Endothelial cell (in vitro differentiated cells): ENCODE data around the gene MICAL1. TPM values are rescaled to one million over a fixed set of nuclear protein-coding genes. Genes with fewer than 3 reads are reported as not detected.
A peak's percentile ranks its signal among the peaks of the same experiment; 100 is the strongest.

Source experiments
- DNase-seq: peaks from one replicate; pipeline ENCODE4 v3.0.0; 2021; ENCODE audit warnings: low spot score
- H3K27ac Mint-ChIP-seq: one replicate; pipeline ENCODE4 v1.8.0; 2021; ENCODE audit warnings: mixed read lengths, inconsistent platforms; ENCODE audit not compliant: unreplicated experiment
- H3K27me3 Mint-ChIP-seq: one replicate; pipeline ENCODE4 v1.8.0; 2021; ENCODE audit warnings: mild to moderate bottlenecking, moderate library complexity, mixed read lengths, inconsistent platforms; ENCODE audit not compliant: unreplicated experiment
- H3K36me3 Mint-ChIP-seq: one replicate; pipeline ENCODE4 v1.8.0; 2021; ENCODE audit warnings: mild to moderate bottlenecking, low read depth, mixed read lengths, inconsistent platforms; ENCODE audit not compliant: unreplicated experiment
- H3K4me1 Mint-ChIP-seq: one replicate; pipeline ENCODE4 v1.8.0; 2021; ENCODE audit warnings: mild to moderate bottlenecking, mixed read lengths, inconsistent platforms; ENCODE audit not compliant: unreplicated experiment
- H3K4me3 Mint-ChIP-seq: one replicate; pipeline ENCODE4 v1.8.0; 2021; ENCODE audit warnings: mild to moderate bottlenecking, mixed read lengths, inconsistent platforms; ENCODE audit not compliant: unreplicated experiment
- H3K9me3 Mint-ChIP-seq: one replicate; pipeline ENCODE4 v1.8.0; 2021; ENCODE audit warnings: mixed read lengths, inconsistent platforms; ENCODE audit not compliant: unreplicated experiment
- total RNA-seq: library from RNA; stranded (reverse); fragmentation: NEBNext Ultra II Directional; extraction: Animal tissue kit (Norgen Biotek cat#: 25700); gene quantifications from one replicate; pipeline ENCODE4 v1.2.1, GENCODE V29; 2021; ENCODE audit not compliant: unreplicated experiment
- TF ChIP-seq, protein P1 (sequence below): fragments of 200-600 bp; sonication (generic); IDR thresholded peaks from one replicate; pipeline ENCODE4 v1.5.0; 2021; ENCODE audit warnings: antibody characterized with exemption; ENCODE audit not compliant: unreplicated experiment

MICAL1 gene
- total RNA-seq, 1 donor from 2014 or later = 19.9 TPM

DNA sequence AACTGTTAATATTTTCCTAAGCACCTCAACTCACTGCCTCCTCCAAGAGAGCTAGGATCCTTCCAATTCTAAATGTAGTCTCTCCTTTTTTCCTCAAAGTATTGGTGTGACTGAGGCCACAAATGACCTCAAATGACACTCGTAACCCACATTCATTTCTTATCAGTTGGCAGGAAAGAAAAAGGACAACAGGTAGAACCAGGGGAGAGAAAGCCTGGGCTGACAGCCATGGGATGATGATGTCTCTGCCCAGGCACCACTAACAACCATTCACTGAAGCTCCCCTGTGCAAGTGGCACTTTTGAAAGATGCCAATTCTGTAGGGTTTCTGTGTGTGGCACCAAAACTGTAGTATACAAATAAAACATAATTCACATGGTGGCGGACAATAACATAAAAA, 20.1 kb upstream of the MICAL1 start:
- Mint-ChIP-seq H3K27me3 (peaks cover 4% of the 10 kb centered on the region), H3K4me1 (no peaks in the 10 kb centered on the region), H3K9me3 (no peaks in the 10 kb centered on the region), H3K4me3 (no peak overlapping the region), H3K36me3 (peaks cover 28% of the 10 kb centered on the region), H3K27ac (no peak overlapping the region)
- TF ChIP-seq, protein P1, sequence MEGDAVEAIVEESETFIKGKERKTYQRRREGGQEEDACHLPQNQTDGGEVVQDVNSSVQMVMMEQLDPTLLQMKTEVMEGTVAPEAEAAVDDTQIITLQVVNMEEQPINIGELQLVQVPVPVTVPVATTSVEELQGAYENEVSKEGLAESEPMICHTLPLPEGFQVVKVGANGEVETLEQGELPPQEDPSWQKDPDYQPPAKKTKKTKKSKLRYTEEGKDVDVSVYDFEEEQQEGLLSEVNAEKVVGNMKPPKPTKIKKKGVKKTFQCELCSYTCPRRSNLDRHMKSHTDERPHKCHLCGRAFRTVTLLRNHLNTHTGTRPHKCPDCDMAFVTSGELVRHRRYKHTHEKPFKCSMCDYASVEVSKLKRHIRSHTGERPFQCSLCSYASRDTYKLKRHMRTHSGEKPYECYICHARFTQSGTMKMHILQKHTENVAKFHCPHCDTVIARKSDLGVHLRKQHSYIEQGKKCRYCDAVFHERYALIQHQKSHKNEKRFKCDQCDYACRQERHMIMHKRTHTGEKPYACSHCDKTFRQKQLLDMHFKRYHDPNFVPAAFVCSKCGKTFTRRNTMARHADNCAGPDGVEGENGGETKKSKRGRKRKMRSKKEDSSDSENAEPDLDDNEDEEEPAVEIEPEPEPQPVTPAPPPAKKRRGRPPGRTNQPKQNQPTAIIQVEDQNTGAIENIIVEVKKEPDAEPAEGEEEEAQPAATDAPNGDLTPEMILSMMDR = no peak
- no peak for DNase-seq

GRCh38 chr6:109474995-109475394, 19.4 kb upstream of the MICAL1 start:
- no peak for DNase-seq
- Mint-ChIP-seq H3K4me1 (no peaks in the 10 kb centered on the region), H3K36me3 (peaks cover 29% of the 10 kb centered on the region), H3K4me3 (no peak overlapping the region), H3K9me3 (no peaks in the 10 kb centered on the region), H3K27me3 (peaks cover 4% of the 10 kb centered on the region), H3K27ac (no peak overlapping the region)
- TF ChIP-seq, protein P1 = no peak

DNA sequence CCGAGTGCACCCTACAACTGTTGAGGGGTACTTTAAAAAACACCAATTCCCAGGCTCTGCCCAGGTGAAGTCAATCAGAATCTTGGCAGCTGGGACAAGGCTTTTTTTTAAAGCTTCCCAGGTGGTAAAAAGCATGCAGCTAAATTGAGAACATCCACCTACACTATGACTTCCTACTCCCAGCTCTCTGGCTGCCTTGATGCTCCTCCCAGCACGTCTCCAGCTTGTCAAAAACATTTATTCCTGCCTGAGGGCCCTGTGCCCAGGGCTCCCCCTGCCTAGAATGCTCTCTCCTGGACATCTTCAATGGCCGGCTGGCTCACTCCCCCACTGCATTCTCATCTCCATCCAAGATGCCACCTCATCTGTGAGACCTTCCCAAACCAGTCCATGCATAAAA, 17.5 kb upstream of the MICAL1 start:
- Mint-ChIP-seq H3K4me3 (peak overlapping the region; percentile 4), H3K36me3 (peaks cover 40% of the 10 kb centered on the region), H3K9me3 (no peaks in the 10 kb centered on the region), H3K27ac (no peak overlapping the region), H3K27me3 (peaks cover 4% of the 10 kb centered on the region), H3K4me1 (no peaks in the 10 kb centered on the region)
- TF ChIP-seq, protein P1 = no peak
- DNase-seq = no peak

- Mint-ChIP-seq H3K27ac (no peak overlapping the region), H3K4me1 (no peaks in the 10 kb centered on the region), H3K27me3 (peaks cover 4% of the 10 kb centered on the region), H3K9me3 (no peaks in the 10 kb centered on the region), H3K4me3 (peak overlapping the region; percentile 4), H3K36me3 (peaks cover 42% of the 10 kb centered on the region)
- TF ChIP-seq, protein P1 = no peak
- no peak for DNase-seq
These were observed 16.8 kb upstream of the MICAL1 start for GRCh38 chr6:109472132-109472995.

DNA sequence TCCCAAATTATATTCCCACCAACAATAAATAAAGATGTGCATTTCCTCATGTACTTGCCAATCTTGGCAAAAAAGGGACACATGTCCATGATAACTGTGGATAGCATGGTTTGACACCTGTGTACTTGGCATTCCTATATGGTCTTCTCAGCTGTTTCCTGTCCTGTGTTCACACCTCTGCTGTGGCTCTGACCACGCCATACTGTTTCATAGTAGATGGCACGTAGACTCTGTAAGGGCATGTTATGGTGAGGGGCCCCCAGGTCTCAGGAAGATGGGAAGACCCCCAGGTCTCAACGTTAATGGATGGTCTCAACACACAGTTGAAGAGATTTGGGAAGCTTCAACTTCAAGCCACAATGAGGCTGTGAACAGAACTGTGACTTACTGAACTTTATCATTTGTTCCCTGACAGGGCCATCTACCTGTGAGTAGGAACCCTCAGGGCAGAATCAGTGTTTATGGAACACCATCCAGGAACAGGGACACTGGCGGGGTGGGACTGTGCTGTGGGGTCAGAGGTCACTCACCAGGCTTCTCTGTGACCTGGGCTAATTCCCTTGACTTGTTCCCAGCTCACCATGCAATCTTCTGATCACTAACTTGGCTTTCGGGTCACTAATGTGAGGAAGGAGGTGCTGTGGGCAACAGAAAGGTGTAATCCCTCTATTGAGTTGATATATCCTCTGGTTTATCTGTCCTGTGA, 15.7 kb upstream of the MICAL1 start:
- peaks cover 42% of the 10 kb centered on the region for H3K36me3 Mint-ChIP-seq
- no peak overlapping the region for H3K4me3 Mint-ChIP-seq
- H3K27ac Mint-ChIP-seq = no peak overlapping the region
- H3K9me3 Mint-ChIP-seq = no peaks in the 10 kb centered on the region
- no peaks in the 10 kb centered on the region for H3K4me1 Mint-ChIP-seq
- no peak for DNase-seq
- TF ChIP-seq, protein P1 = no peak
- peaks cover 4% of the 10 kb centered on the region for H3K27me3 Mint-ChIP-seq
